GM04504 (cell line): Measurements from ENCODE around the gene SLC23A2.
"Not testable (repeated sequence)": the region's sequence is repeated elsewhere in the genome, so short reads cannot be mapped to it uniquely, and the experiment has no call there.

ENCODE experiments used
- DNase-seq: peaks from one replicate; pipeline ENCODE4 v3.0.0-alpha.2; 2012; ENCODE audit warnings: low read depth

The SLC23A2 gene

GRCh38 chr20:5001174-5002076 lies at the start of gene SLC23A2:
Gene SLC23A2, minus strand, starts transcription at chr20:5001510. Its CDS starts 68,948 bp downstream, at chr20:4932562.
- peak; percentile 5 for DNase-seq

- no peak for DNase-seq
Measured at GRCh38 chr20:5046656-5047339, 45.5 kb upstream of the SLC23A2 start.

GRCh38 chr20:5045906-5046305 lies 44.6 kb upstream of the SLC23A2 start:
- no peak for DNase-seq

GRCh38 chr20:5044075-5044620 lies 42.8 kb upstream of the SLC23A2 start:
- DNase-seq: no peak

- peak; percentile 45 for DNase-seq
Measured at GRCh38 chr20:5041433-5041832, 40.1 kb upstream of the SLC23A2 start.

- DNase-seq: no peak
Measured at GRCh38 chr20:5040345-5040744, 39.0 kb upstream of the SLC23A2 start.

- no peak for DNase-seq
Measured at GRCh38 chr20:5039889-5040288, 38.6 kb upstream of the SLC23A2 start.

GRCh38 chr20:5039255-5039657 lies 37.9 kb upstream of the SLC23A2 start:
- no peak for DNase-seq

GRCh38 chr20:5036828-5037227 lies 35.5 kb upstream of the SLC23A2 start:
- DNase-seq: no peak

GRCh38 chr20:5035518-5035917 lies 34.2 kb upstream of the SLC23A2 start:
- DNase-seq: not testable (repeated sequence)

GRCh38 chr20:5033566-5033965 lies 32.3 kb upstream of the SLC23A2 start:
- DNase-seq: no peak

GRCh38 chr20:5031701-5032100 lies 30.4 kb upstream of the SLC23A2 start:
- DNase-seq: not testable (repeated sequence)

- no peak for DNase-seq
Measured at GRCh38 chr20:5031206-5031557, 29.9 kb upstream of the SLC23A2 start.

- no peak for DNase-seq
Measured at GRCh38 chr20:5030348-5031205, 29.3 kb upstream of the SLC23A2 start.

- not testable (repeated sequence) for DNase-seq
Measured at GRCh38 chr20:5028258-5029059, 27.1 kb upstream of the SLC23A2 start.

- no peak for DNase-seq
Measured at GRCh38 chr20:5024982-5025381, 23.7 kb upstream of the SLC23A2 start.

GRCh38 chr20:5024103-5024502 lies 22.8 kb upstream of the SLC23A2 start:
- DNase-seq: no peak

- not testable (repeated sequence) for DNase-seq
Measured at GRCh38 chr20:5023171-5023570, 21.9 kb upstream of the SLC23A2 start.

GRCh38 chr20:5020760-5021159 lies 19.4 kb upstream of the SLC23A2 start:
- no peak for DNase-seq

- no peak for DNase-seq
Measured at GRCh38 chr20:5013682-5014447, 12.6 kb upstream of the SLC23A2 start.
